IMR-90 (cell line): ENCODE measurements around the gene GAS5.

Experiments
- CEBPB ChIP-seq: IDR thresholded peaks from 2 replicates; pipeline ENCODE4 v1.6.1; 2012; ENCODE audit warnings: low read depth, low read length, improper control_type of control experiment
- FOS ChIP-seq: fragments of 150-350 bp; IDR thresholded peaks from 2 replicates; pipeline ENCODE4 v1.6.1; 2016; ENCODE audit warnings: low read depth, low read length
- MAZ ChIP-seq: IDR thresholded peaks from 2 replicates; pipeline ENCODE4 v1.6.1; 2012; ENCODE audit warnings: low read depth, mild to moderate bottlenecking, low read length, improper control_type of control experiment, moderate library complexity, borderline replicate concordance
- NFE2L2 ChIP-seq: fragments of 150-350 bp; IDR thresholded peaks from 2 replicates; pipeline ENCODE4 v1.6.1; 2016; ENCODE audit warnings: low read depth, mild to moderate bottlenecking, low read length
- POLR2A ChIP-seq: IDR thresholded peaks from 2 replicates; pipeline ENCODE4 v1.6.1; 2012; ENCODE audit warnings: mild to moderate bottlenecking, low read depth, low read length
- RAD21 ChIP-seq: IDR thresholded peaks from 2 replicates; pipeline ENCODE4 v1.6.1; 2012; ENCODE audit warnings: low read length, improper control_type of control experiment
- TF ChIP-seq, protein P1 (sequence below): fragments of 150-350 bp; IDR thresholded peaks from 2 replicates; pipeline ENCODE4 v1.6.1; 2017; ENCODE audit warnings: mild to moderate bottlenecking, antibody characterized with exemption, low read length, low read depth
- TF ChIP-seq, protein P2 (sequence below): conservative IDR thresholded peaks from 2 replicates; pipeline ENCODE4 v1.5.1; 2012; ENCODE audit warnings: mild to moderate bottlenecking, low read depth, low read length, improper control_type of control experiment

DNA sequence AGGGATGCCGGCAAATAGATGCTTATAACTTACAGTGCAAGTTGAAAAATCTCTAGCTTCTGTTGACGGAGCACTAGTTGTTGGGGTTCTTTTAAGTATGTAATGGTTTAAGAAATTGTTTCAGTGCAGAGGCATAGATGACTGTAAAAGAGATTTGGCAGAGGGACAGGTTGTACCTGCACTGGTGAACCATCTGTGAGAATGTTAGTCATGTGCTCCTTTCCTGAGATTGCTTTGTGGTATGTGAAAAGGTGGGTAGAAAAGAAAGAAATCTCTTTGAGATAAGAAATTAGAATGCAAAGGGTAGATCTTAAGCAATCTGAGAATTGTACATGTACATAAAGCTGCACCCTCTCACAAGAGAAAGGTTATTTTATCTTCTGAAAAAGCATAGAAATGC lies 19.8 kb upstream of the GAS5 start:
- TF ChIP-seq POLR2A (no peak), FOS (no peak), MAZ (no peak), CEBPB (no peak), RAD21 (no peak), NFE2L2 (no peak)
- TF ChIP-seq, protein P1, sequence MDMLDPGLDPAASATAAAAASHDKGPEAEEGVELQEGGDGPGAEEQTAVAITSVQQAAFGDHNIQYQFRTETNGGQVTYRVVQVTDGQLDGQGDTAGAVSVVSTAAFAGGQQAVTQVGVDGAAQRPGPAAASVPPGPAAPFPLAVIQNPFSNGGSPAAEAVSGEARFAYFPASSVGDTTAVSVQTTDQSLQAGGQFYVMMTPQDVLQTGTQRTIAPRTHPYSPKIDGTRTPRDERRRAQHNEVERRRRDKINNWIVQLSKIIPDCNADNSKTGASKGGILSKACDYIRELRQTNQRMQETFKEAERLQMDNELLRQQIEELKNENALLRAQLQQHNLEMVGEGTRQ, result no peak
- TF ChIP-seq, protein P2, sequence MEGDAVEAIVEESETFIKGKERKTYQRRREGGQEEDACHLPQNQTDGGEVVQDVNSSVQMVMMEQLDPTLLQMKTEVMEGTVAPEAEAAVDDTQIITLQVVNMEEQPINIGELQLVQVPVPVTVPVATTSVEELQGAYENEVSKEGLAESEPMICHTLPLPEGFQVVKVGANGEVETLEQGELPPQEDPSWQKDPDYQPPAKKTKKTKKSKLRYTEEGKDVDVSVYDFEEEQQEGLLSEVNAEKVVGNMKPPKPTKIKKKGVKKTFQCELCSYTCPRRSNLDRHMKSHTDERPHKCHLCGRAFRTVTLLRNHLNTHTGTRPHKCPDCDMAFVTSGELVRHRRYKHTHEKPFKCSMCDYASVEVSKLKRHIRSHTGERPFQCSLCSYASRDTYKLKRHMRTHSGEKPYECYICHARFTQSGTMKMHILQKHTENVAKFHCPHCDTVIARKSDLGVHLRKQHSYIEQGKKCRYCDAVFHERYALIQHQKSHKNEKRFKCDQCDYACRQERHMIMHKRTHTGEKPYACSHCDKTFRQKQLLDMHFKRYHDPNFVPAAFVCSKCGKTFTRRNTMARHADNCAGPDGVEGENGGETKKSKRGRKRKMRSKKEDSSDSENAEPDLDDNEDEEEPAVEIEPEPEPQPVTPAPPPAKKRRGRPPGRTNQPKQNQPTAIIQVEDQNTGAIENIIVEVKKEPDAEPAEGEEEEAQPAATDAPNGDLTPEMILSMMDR, result no peak
